Measurements from ENCODE around the gene ALOX12B.
A peak's percentile ranks its signal among the peaks of the same experiment; 100 is the strongest.
"Not testable (repeated sequence)": the region's sequence is repeated elsewhere in the genome, so short reads cannot be mapped to it uniquely, and the experiment has no call there.

ALOX12B gene

GRCh38 chr17:8044819-8045810 lies 42.4 kb downstream of the ALOX12B start:
- no peak for DNase-seq (ENCODE audit: low read depth in 2 of 2)

DNA sequence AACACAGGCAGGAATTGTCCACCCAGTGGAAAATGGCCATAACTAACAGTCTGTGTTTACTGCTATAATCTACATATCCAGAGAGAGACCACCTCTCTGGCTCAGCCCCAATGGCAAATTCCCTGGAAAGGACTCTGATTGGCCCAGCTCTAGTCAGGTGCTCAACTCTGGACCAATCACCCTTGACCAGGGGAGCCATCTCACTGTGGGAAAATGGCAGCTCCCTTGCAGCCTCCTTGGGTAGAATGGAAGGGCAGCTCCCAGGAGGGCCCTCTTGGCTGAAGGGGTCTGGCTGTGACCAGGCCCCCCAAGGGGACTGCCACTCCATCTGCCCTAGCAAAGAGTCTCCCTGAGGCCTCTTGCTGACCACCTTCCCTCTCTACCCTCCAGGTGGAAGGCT lies 45.5 kb downstream of the ALOX12B start:
- DNase-seq (ENCODE audit: low read depth in 2 of 2), result no peak

DNA sequence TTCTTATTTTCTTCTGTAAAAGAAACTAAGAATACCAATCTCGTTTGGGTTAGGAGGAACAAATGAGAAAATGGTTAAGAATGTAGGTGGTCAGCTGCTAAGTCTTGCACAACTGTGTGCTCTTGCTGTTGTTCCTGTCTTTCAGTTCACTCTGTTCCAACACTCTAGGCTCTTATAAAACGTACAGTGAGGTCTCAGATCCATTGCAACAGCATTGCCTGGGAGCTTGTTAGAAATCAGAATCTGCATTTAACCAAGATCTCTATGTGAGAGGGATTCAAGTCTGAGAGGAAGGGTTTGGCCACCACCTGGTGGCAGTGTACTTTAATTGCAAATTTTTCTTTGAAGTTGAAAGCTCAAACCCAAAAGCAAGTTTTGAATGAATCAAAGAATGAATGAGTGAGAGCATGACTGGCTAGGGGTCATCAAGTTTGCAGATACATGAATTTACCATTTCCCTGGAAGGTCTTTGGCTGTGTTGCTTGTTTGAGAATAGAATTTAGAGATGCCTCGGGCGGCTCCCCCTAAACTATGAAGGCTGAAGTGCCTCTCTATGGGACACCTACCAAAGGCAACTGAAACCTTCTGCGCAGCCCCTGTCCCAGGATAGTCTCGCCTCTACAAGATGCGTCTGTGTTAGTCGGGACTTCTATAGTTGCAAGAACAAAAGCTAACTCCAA lies 46.1 kb downstream of the ALOX12B start:
- DNase-seq (ENCODE audit: low read depth in 2 of 2), result peak in 1 of 2 donors; percentile 15

- DNase-seq (ENCODE audit: low read depth in 2 of 2), result no peak
Measured at GRCh38 chr17:8039611-8040168, 47.8 kb downstream of the ALOX12B start.

DNA sequence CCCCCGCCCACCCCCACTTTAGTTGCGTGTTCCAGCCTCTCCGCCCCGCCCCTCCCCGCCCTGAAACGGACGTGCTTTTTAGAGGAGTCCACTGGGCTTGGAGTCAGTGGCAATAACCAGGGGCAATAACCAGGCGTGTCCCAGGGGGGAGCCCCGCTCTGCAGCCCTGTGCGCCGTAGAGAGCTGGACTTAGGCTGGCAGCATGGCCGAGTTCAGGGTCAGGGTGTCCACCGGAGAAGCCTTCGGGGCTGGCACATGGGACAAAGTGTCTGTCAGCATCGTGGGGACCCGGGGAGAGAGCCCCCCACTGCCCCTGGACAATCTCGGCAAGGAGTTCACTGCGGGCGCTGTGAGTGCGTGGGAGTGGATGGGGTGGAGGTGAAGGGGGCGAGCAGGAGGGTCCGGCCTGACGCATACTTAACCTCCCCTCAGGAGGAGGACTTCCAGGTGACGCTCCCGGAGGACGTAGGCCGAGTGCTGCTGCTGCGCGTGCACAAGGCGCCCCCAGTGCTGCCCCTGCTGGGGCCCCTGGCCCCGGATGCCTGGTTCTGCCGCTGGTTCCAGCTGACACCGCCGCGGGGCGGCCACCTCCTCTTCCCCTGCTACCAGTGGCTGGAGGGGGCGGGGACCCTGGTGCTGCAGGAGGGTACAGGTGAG lies 48.4 kb downstream of the ALOX12B start, which contains the start of gene ALOX15B:
ALOX15B (plus strand) TSS at position 106 of the 657 bp plus-strand sequence; CDS start at position 203, 97 bp downstream.
- no peak for DNase-seq (ENCODE audit: low read depth in 2 of 2)

GRCh38 chr17:8032442-8032841 lies 55.1 kb downstream of the ALOX12B start:
- DNase-seq (ENCODE audit: low read depth in 2 of 2), result no peak

DNA sequence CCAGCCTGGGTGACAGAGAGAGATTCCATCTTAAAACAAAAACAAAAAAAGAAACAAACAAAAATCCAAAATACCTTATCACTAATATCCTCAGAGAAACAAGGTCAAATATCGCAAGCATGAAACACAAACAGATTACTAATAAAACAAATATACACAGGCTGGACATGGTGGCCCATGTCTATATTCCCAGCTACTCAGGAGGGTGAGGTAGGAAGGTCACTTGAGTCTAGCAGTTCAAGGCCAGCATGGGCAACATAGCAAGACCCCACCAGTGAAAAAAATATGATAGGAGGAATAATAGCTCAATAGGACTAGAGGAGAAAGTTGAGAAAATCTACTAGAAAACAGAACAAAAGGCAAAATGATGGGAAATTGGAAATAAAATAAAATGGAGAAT lies 55.6 kb downstream of the ALOX12B start:
- no peak for DNase-seq (ENCODE audit: low read depth in 2 of 2)

- no peak for DNase-seq (ENCODE audit: low read depth in 2 of 2)
Measured at GRCh38 chr17:8031261-8031661, 56.3 kb downstream of the ALOX12B start.

DNA sequence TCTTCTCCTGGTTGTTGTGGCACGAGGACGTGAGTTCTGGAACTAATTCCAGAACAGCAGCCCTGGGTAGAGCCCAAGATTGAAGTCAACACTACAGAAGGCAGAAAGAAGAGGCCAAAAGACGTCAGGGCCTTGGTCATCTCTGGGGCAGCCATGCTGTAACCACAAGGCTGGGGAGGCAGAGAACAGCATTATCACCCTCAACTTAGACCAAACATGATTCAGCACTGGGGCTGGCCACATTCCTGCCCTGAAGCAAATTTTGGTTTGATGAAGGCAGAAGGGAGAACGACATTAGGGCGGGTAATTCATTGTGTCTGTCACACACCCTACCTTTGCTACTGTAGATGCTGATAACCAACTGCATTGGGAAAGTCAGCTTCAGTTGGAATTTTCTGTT lies 58.4 kb downstream of the ALOX12B start:
- no peak for DNase-seq (ENCODE audit: low read depth in 2 of 2)

DNA sequence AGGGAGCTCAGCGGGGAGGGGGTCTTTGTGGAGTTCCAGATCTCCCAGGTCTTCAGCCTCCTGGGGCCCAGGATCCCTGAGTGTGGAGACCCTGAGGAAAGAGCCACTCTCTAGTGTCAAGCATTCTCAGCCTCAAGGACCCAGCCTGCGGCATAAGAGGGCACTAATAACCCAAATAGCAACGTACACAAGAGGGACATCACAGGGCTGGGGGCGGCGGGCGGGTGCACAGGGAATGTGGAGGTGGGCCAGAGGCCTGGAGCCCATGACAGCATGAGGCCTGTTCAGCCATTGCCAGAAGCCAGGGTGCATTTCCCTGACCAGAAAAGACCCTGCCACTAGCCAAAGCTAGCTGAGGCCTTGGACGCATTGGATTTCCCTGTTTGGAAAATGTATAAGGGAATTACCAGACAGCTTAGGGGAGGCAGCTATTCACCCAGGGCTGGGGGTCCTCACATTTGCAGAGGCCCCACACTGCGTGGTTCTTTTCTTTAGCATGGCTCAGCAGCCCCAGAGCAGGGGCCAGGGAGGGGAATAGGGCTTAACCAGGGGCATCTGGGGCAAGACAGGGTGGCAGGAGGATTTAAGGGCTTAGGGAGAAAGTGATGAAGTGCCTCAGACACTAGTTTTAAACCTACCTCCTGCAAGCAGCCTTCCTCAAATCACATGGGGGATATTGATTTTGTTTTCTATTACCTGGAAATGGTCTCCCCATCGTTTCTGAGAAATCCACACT lies 62.2 kb downstream of the ALOX12B start:
- no peak for DNase-seq (ENCODE audit: low read depth in 2 of 2)

- DNase-seq (ENCODE audit: low read depth in 2 of 2), result not testable (repeated sequence)
Measured at GRCh38 chr17:8024161-8024560, 63.4 kb downstream of the ALOX12B start.
